ENCODE measurements around the gene GIMAP8. TPM values are rescaled to one million over a fixed set of nuclear protein-coding genes. Genes with fewer than 3 reads are reported as not detected.
"Not testable (repeated sequence)": the region's sequence is repeated elsewhere in the genome, so short reads cannot be mapped to it uniquely, and the experiment has no call there.

GIMAP8 gene
- total RNA-seq, 2 donors from 2014 or later: 0.99 to 5.4 TPM

DNA sequence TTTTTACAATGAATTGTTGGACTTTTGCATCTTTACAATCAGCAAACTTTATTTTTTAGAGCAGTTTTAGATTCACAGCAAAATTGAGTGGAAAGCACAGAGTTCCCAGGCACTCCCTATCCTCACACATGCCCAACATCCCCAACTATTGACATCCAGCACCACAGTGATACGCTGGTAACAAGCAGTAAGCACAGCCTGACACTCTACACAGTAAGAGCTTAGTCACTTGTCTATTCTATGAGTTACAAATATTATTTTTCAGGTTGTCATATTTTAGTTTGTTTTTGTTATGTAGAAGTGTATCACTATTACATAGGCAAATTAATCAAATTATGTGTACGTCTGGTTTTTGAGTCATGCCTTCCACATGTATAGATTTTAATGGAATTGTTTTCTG is 37.2 kb downstream of the GIMAP8 start:
- WGBS, 2 donors: 66 to 67% methylated on average over 2 of the region's 2 CpGs
- Histone ChIP-seq H3K9me3 (no peaks in the 10 kb centered on the region), H3K4me1 (no peaks in the 10 kb centered on the region), H3K36me3 (replicated peaks in 1 of 2; ENCODE audit: insufficient read depth in 1 of 2, low read depth in 2 of 2) (no peaks in the 10 kb centered on the region), H3K4me3 (no peak overlapping the region), H3K27me3 (no peaks in the 10 kb centered on the region), H3K27ac (no peak overlapping the region)
- ATAC-seq: no peak
- DNase-seq: no peak
- intact Hi-C loops (cut with DNase I): no loop called here
- TF ChIP-seq CTCF (IDR thresholded peaks at IDR 0.05) (no peak), POLR2A (IDR thresholded peaks at IDR 0.05) (no peak)

GRCh38 chr7:150489782-150490181 is 39.4 kb downstream of the GIMAP8 start:
- Histone ChIP-seq H3K27ac (no peak overlapping the region), H3K27me3 (no peaks in the 10 kb centered on the region), H3K36me3 (replicated peaks in 1 of 2; ENCODE audit: insufficient read depth in 1 of 2, low read depth in 2 of 2) (no peaks in the 10 kb centered on the region), H3K4me1 (no peaks in the 10 kb centered on the region), H3K9me3 (no peaks in the 10 kb centered on the region), H3K4me3 (no peak overlapping the region)
- 68 to 81% methylated on average over 1 of the region's 1 CpG for WGBS, 2 donors
- TF ChIP-seq POLR2A (IDR thresholded peaks at IDR 0.05) (no peak), CTCF (IDR thresholded peaks at IDR 0.05) (no peak)
- intact Hi-C loops (cut with DNase I): no loop called here
- DNase-seq (no peak), ATAC-seq (no peak)

DNA sequence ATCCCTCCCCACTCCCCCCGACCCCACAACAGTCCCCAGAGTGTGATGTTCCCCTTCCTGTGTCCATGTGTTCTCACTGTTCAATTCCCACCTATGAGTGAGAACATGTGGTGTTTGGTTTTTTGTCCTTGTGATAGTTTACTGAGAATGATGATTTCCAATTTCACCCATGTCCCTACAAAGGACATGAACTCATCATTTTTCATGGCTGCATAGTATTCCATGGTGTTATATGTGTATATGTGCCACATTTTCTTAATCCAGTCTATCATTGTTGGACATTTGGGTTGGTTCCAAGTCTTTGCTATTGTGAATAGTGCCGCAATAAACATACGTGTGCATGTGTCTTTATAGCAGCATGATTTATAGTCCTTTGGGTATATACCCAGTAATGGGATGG is 43.0 kb downstream of the GIMAP8 start:
- ATAC-seq; H3K9me3 ChIP-seq; H3K4me3 ChIP-seq; H3K4me1 ChIP-seq; H3K36me3 ChIP-seq (replicated peaks in 1 of 2; ENCODE audit: insufficient read depth in 1 of 2, low read depth in 2 of 2); DNase-seq; H3K27me3 ChIP-seq; H3K27ac ChIP-seq; intact Hi-C loops (cut with DNase I): not testable (repeated sequence)
- WGBS, 2 donors: 18 to 20% methylated on average over 1 of the region's 3 CpGs

- no peak for DNase-seq
- Histone ChIP-seq H3K36me3 (replicated peaks in 1 of 2; ENCODE audit: insufficient read depth in 1 of 2, low read depth in 2 of 2) (no peaks in the 10 kb centered on the region), H3K4me1 (no peaks in the 10 kb centered on the region), H3K27me3 (no peaks in the 10 kb centered on the region), H3K9me3 (no peaks in the 10 kb centered on the region), H3K4me3 (no peak overlapping the region), H3K27ac (no peak overlapping the region)
- ATAC-seq: no peak
- intact Hi-C loops (cut with DNase I): no loop called here
- TF ChIP-seq CTCF (IDR thresholded peaks at IDR 0.05): no peak
Observed at GRCh38 chr7:150502519-150502918, 52.1 kb downstream of the GIMAP8 start.

- no peak for TF ChIP-seq CTCF (IDR thresholded peaks at IDR 0.05)
- TF ChIP-seq POLR2A (IDR thresholded peaks at IDR 0.05): no peak
- no peaks in the 10 kb centered on the region for H3K36me3 ChIP-seq (replicated peaks in 1 of 2; ENCODE audit: insufficient read depth in 1 of 2, low read depth in 2 of 2)
- H3K4me1 ChIP-seq: no peaks in the 10 kb centered on the region
- intact Hi-C loops (cut with DNase I): no loop called here
- DNase-seq (no peak), ATAC-seq (no peak)
- no peaks in the 10 kb centered on the region for H3K9me3 ChIP-seq
- 62 to 77% methylated on average over 4 of the region's 4 CpGs for WGBS, 2 donors
- H3K4me3 ChIP-seq: no peak overlapping the region
- no peaks in the 10 kb centered on the region for H3K27me3 ChIP-seq
- H3K27ac ChIP-seq: no peak overlapping the region
Observed at GRCh38 chr7:150503155-150503554, 52.7 kb downstream of the GIMAP8 start.
